Measurements from ENCODE around the gene IFNW1.
"Not testable (repeated sequence)": the region's sequence is repeated elsewhere in the genome, so short reads cannot be mapped to it uniquely, and the experiment has no call there.

The IFNW1 gene

GRCh38 chr9:21141427-21141882, at the start of gene IFNW1:
IFNW1 (minus strand) TSS chr9:21141832; CDS start chr9:21141570, 262 bp downstream.
- peak; percentile 56 for TF ChIP-seq CTCF (IDR thresholded peaks at IDR 0.05; ENCODE audit: low read depth, low read length, missing control alignments)

GRCh38 chr9:21187487-21187886, 45.9 kb upstream of the IFNW1 start, which contains the start of gene IFNA4:
IFNA4 (minus strand) TSS chr9:21187587; CDS start chr9:21187531, 56 bp downstream.
- in situ Hi-C loops (cut with HindIII; ENCODE audit: low pct_ligation_motif_present, low sequenced_read_pairs); H3K4me3 ChIP-seq (ENCODE audit: low read depth, low read length); H3K27ac ChIP-seq; H3K27me3 ChIP-seq (replicated peaks); H3K36me3 ChIP-seq (replicated peaks); DNase-seq: not testable (repeated sequence)

More at GRCh38 chr9:21141427-21141882, at the start of gene IFNW1:
- H3K27me3 ChIP-seq (replicated peaks) = no peaks in the 10 kb centered on the region
- no peak within 1 kb of the TSS for H3K4me3 ChIP-seq (ENCODE audit: low read depth, low read length)
- no peaks in the 10 kb centered on the region for H3K36me3 ChIP-seq (replicated peaks)
- in situ Hi-C loops (cut with HindIII; ENCODE audit: low pct_ligation_motif_present, low sequenced_read_pairs) = no loop called here
- no peak for DNase-seq
- H3K27ac ChIP-seq = no peak within 1 kb of the TSS

GRCh38 chr9:21182810-21183736, 41.4 kb upstream of the IFNW1 start:
- DNase-seq = peak; percentile 44

GRCh38 chr9:21174671-21175070, 33.0 kb upstream of the IFNW1 start:
- DNase-seq = no peak
- H3K27me3 ChIP-seq (replicated peaks) = no peaks in the 10 kb centered on the region
- TF ChIP-seq CTCF (IDR thresholded peaks at IDR 0.05; ENCODE audit: low read depth, low read length, missing control alignments) = no peak
- in situ Hi-C loops (cut with HindIII; ENCODE audit: low pct_ligation_motif_present, low sequenced_read_pairs) = no loop called here
- no peak overlapping the region for H3K27ac ChIP-seq
- no peak overlapping the region for H3K4me3 ChIP-seq (ENCODE audit: low read depth, low read length)
- no peaks in the 10 kb centered on the region for H3K36me3 ChIP-seq (replicated peaks)

More at GRCh38 chr9:21182810-21183736, 41.4 kb upstream of the IFNW1 start:
- H3K36me3 ChIP-seq (replicated peaks); H3K4me3 ChIP-seq (ENCODE audit: low read depth, low read length); in situ Hi-C loops (cut with HindIII; ENCODE audit: low pct_ligation_motif_present, low sequenced_read_pairs); H3K27me3 ChIP-seq (replicated peaks); H3K27ac ChIP-seq: not testable (repeated sequence)
- peak; percentile 67 for TF ChIP-seq CTCF (IDR thresholded peaks at IDR 0.05; ENCODE audit: low read depth, low read length, missing control alignments)

- in situ Hi-C loops (cut with HindIII; ENCODE audit: low pct_ligation_motif_present, low sequenced_read_pairs) = no loop called here
- Histone ChIP-seq H3K4me3 (ENCODE audit: low read depth, low read length) (no peak overlapping the region), H3K27ac (no peak overlapping the region), H3K27me3 (replicated peaks) (no peaks in the 10 kb centered on the region), H3K36me3 (replicated peaks) (no peaks in the 10 kb centered on the region)
- TF ChIP-seq CTCF (IDR thresholded peaks at IDR 0.05; ENCODE audit: low read depth, low read length, missing control alignments) = no peak
- DNase-seq = no peak
Measured at GRCh38 chr9:21172156-21172555, 30.5 kb upstream of the IFNW1 start.

- in situ Hi-C loops (cut with HindIII; ENCODE audit: low pct_ligation_motif_present, low sequenced_read_pairs) = no loop called here
Measured at GRCh38 chr9:21171351-21171750, 29.7 kb upstream of the IFNW1 start.

GRCh38 chr9:21166560-21166959, 24.9 kb upstream of the IFNW1 start, which contains the start of gene IFNA21:
IFNA21 (minus strand) TSS chr9:21166660; CDS start chr9:21166612, 48 bp downstream.
- DNase-seq; H3K27ac ChIP-seq; in situ Hi-C loops (cut with HindIII; ENCODE audit: low pct_ligation_motif_present, low sequenced_read_pairs): not testable (repeated sequence)

More at GRCh38 chr9:21171351-21171750, 29.7 kb upstream of the IFNW1 start:
- H3K36me3 ChIP-seq (replicated peaks) = no peaks in the 10 kb centered on the region
- no peaks in the 10 kb centered on the region for H3K27me3 ChIP-seq (replicated peaks)
- no peak for TF ChIP-seq CTCF (IDR thresholded peaks at IDR 0.05; ENCODE audit: low read depth, low read length, missing control alignments)
- DNase-seq = no peak
- H3K4me3 ChIP-seq (ENCODE audit: low read depth, low read length) = no peak overlapping the region
- no peak overlapping the region for H3K27ac ChIP-seq

More at GRCh38 chr9:21166560-21166959, 24.9 kb upstream of the IFNW1 start, which contains the start of gene IFNA21:
- not testable (repeated sequence) for H3K4me3 ChIP-seq (ENCODE audit: low read depth, low read length); H3K36me3 ChIP-seq (replicated peaks); H3K27me3 ChIP-seq (replicated peaks)
